Endothelial cell (in vitro differentiated cells): ENCODE results near the gene ARHGEF33. TPM values are rescaled to one million over a fixed set of nuclear protein-coding genes. Genes with fewer than 3 reads are reported as not detected.

ENCODE experiments used
- DNase-seq: peaks from one replicate; pipeline ENCODE4 v3.0.0; 2021; ENCODE audit warnings: low spot score
- H3K27ac Mint-ChIP-seq: one replicate; pipeline ENCODE4 v1.8.0; 2021; ENCODE audit warnings: mixed read lengths, inconsistent platforms; ENCODE audit not compliant: unreplicated experiment
- H3K27me3 Mint-ChIP-seq: one replicate; pipeline ENCODE4 v1.8.0; 2021; ENCODE audit warnings: mild to moderate bottlenecking, moderate library complexity, mixed read lengths, inconsistent platforms; ENCODE audit not compliant: unreplicated experiment
- H3K36me3 Mint-ChIP-seq: one replicate; pipeline ENCODE4 v1.8.0; 2021; ENCODE audit warnings: mild to moderate bottlenecking, low read depth, mixed read lengths, inconsistent platforms; ENCODE audit not compliant: unreplicated experiment
- H3K4me1 Mint-ChIP-seq: one replicate; pipeline ENCODE4 v1.8.0; 2021; ENCODE audit warnings: mild to moderate bottlenecking, mixed read lengths, inconsistent platforms; ENCODE audit not compliant: unreplicated experiment
- H3K4me3 Mint-ChIP-seq: one replicate; pipeline ENCODE4 v1.8.0; 2021; ENCODE audit warnings: mild to moderate bottlenecking, mixed read lengths, inconsistent platforms; ENCODE audit not compliant: unreplicated experiment
- H3K9me3 Mint-ChIP-seq: one replicate; pipeline ENCODE4 v1.8.0; 2021; ENCODE audit warnings: mixed read lengths, inconsistent platforms; ENCODE audit not compliant: unreplicated experiment
- CTCF ChIP-seq: fragments of 200-600 bp; sonication (generic); IDR thresholded peaks from one replicate; pipeline ENCODE4 v1.5.0; 2021; ENCODE audit warnings: antibody characterized with exemption; ENCODE audit not compliant: unreplicated experiment
- total RNA-seq: library from RNA; stranded (reverse); fragmentation: NEBNext Ultra II Directional; extraction: Animal tissue kit (Norgen Biotek cat#: 25700); gene quantifications from one replicate; pipeline ENCODE4 v1.2.1, GENCODE V29; 2021; ENCODE audit not compliant: unreplicated experiment

The ARHGEF33 gene
- total RNA-seq, 1 donor from 2014 or later: 0.69 TPM

DNA sequence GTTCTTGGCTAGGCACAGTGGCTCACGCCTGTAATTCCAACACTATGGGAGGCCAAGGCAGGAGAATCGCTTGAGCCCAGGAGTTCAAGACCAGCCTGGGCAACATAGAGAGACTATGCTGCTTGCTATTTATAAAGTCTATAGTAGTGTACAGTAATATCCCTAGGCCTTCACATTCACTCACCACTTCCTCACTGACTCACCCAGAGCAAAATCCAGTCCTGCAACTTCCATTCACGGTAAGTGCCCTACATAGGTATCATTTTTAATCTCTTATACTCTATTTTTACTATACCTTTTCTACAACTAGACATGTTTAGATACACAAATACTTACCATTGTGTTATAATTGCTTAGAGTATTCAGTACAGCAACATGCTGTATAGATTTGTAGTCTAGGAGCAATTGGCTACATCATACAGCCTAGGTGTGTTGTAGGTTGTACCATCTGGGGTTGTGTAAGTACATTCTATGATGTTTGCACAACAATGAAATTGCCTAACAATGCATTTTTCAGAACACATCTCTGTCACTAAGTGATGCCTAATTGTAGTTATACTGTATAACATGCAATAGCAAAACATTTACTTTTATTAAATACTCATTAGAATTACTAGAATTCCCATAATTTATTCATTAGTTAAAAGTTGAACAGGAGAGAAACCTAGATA lies 22.8 kb upstream of the ARHGEF33 start:
- DNase-seq: no peak
- Mint-ChIP-seq H3K9me3 (no peaks in the 10 kb centered on the region), H3K27me3 (no peaks in the 10 kb centered on the region), H3K27ac (no peak overlapping the region), H3K4me3 (no peak overlapping the region), H3K36me3 (peaks cover 10% of the 10 kb centered on the region), H3K4me1 (no peaks in the 10 kb centered on the region)
- TF ChIP-seq CTCF: no peak

DNA sequence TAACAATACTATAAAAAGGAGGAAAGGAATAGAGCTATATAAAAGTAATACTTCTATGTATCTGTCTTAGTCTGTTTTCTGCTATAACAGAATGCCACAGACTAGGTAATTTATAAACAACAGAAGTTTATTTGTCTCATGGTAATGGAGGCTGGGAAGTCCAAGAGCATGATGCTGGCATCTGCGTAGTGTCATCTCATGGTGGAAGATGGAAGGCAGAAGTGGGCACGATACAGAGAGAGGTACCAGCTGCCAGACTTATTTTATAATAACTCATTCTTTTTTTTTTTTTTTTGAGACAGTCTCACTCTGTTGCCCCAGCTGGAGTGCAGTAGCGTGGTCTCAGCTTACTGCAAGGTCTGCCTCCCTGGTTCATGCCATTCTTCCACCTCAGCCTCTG lies 18.2 kb upstream of the ARHGEF33 start:
- no peak for TF ChIP-seq CTCF
- Mint-ChIP-seq H3K27ac (no peak overlapping the region), H3K4me1 (peaks cover 12% of the 10 kb centered on the region), H3K36me3 (no peaks in the 10 kb centered on the region), H3K4me3 (no peak overlapping the region), H3K9me3 (no peaks in the 10 kb centered on the region), H3K27me3 (peaks cover 4% of the 10 kb centered on the region)
- no peak for DNase-seq

GRCh38 chr2:38873763-38874162 lies 15.9 kb upstream of the ARHGEF33 start:
- Mint-ChIP-seq H3K9me3 (no peaks in the 10 kb centered on the region), H3K36me3 (no peaks in the 10 kb centered on the region), H3K27ac (no peak overlapping the region), H3K4me3 (no peak overlapping the region), H3K4me1 (peaks cover 14% of the 10 kb centered on the region), H3K27me3 (peaks cover 4% of the 10 kb centered on the region)
- TF ChIP-seq CTCF: no peak
- DNase-seq: no peak

DNA sequence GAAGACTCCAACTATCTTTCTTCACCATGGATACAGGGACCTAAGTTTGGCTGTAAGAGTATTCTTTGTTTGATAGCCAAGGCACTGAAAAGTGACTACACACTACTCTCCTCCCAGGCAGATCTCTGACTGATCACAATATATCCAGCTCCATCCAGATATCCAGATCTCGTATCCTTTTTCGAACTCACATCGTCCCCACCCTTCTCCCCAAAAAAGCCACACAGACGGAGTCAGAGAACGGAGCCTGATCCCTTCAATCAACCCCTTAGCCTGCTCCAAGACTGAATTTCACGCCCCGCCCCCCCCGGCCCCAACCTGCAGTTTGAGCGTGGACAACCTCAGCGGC lies 14.5 kb upstream of the ARHGEF33 start:
- no peak for DNase-seq
- Mint-ChIP-seq H3K4me1 (peaks cover 14% of the 10 kb centered on the region), H3K27ac (peak overlapping the region; percentile 90), H3K27me3 (peaks cover 4% of the 10 kb centered on the region), H3K4me3 (peak overlapping the region; percentile 99), H3K36me3 (no peaks in the 10 kb centered on the region), H3K9me3 (no peaks in the 10 kb centered on the region)
- TF ChIP-seq CTCF: no peak

GRCh38 chr2:38875576-38876367 lies 13.9 kb upstream of the ARHGEF33 start, which contains the start of the genes DHX57 and MORN2:
TSS of gene DHX57 (minus strand) at chr2:38875934. CDS start at chr2:38868405, 7,529 bp downstream.
TSS of gene MORN2 (plus strand) at chr2:38875976.
- DNase-seq: peak; percentile 77
- Mint-ChIP-seq H3K4me1 (peaks cover 14% of the 10 kb centered on the region), H3K9me3 (no peaks in the 10 kb centered on the region), H3K27me3 (peaks cover 4% of the 10 kb centered on the region), H3K36me3 (no peaks in the 10 kb centered on the region), H3K27ac (peak within 1 kb of the TSS; percentile 90), H3K4me3 (peak within 1 kb of the TSS; percentile 99)
- TF ChIP-seq CTCF: no peak
